Heart left ventricle (tissue), 13 donors: ENCODE results near the gene PPT2.

Experiments
- POLR2A ChIP-seq, 2 donors: fragments of 450-650 bp; IDR thresholded peaks; one replicate each; pipeline ENCODE4 v1.6.1; 2017; ENCODE audit warnings: antibody characterized with exemption in 2 of 2, mild to moderate bottlenecking in 2 of 2, moderate library complexity in 2 of 2
- TF ChIP-seq, protein P1 (sequence below), 12 donors: fragments of 200-600 bp; sonication (generic) in 4 of 12; IDR thresholded peaks; one replicate each; pipeline versions ENCODE4 v1.5.0 to v1.8.0; 2018 to 2022; ENCODE audit warnings: antibody characterized with exemption in 12 of 12, mild to moderate bottlenecking in 5 of 12
- donor health status: ischemic (EF 13 %, LVEDD 7.1; RV severe dilation, severe dysfunction).
- donor health status: DM: no; HTN: yes; CAD: no.
- donor health status: DM: no; HTN: no; CAD: no.
- donor health status: ischemic (EF 25% LVEDD 6.9; RV normal size, moderate dysfunction).
- donor health status: ischemic (EF 25% LVEDD 5.7; RV mildly dilated, moderate dysfunction).
- donor health status: ischemic (EF 35%, LVEDD 5.7; RV mildly dilated, moderate dysfunction).
- donor health status: nonischemic (EF 11% LVEDD 7.7; RV severe dilation, severe dysfunction).
- donor health status: DM: yes; HTN: yes; CAD: no.
- donor health status: PGD.
- donor health status: ischemic (EF 29% LVEDD 5.4; RV normal size, mild dysfunction).
- donor health status: nonischemic (EF 23%, LVEDD 6.1; RV moderate dilation, normal function).

DNA sequence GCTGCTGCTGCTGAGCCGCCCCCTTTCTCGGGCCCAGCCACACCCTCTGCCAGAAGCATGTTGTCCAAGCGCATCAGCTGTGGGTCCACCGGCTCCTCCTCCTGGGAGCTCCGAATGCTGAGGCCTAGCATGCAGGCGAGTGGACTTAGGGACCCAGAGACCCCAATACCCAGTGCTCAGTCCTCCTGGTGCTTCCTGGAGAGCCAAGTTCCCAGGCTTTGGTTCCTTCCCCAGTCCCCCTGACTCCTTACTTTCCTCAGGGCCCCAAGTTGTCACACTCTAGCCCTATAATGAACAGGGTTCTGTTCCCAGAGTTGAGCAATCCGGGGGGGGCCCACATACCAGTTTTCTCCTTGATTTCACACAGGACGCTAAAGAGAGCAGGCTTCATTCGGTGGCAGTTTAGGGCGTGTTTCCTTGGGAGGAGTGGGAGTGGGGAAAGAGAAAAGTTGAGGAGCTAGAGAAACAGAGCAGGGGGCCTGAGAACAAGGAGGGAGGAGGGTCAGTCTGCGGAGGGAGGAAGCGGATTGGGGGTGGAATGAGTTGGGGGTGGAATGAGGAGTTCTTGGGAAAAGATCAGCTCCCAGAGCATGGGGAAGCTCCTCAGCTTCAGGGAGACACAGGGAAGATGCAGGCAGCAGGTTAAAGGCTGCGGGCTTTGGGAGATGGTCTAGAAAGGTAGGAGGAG, 34.6 kb downstream of the PPT2 start:
- no peak for TF ChIP-seq POLR2A (IDR thresholded peaks at IDR 0.05)
- TF ChIP-seq, protein P1, sequence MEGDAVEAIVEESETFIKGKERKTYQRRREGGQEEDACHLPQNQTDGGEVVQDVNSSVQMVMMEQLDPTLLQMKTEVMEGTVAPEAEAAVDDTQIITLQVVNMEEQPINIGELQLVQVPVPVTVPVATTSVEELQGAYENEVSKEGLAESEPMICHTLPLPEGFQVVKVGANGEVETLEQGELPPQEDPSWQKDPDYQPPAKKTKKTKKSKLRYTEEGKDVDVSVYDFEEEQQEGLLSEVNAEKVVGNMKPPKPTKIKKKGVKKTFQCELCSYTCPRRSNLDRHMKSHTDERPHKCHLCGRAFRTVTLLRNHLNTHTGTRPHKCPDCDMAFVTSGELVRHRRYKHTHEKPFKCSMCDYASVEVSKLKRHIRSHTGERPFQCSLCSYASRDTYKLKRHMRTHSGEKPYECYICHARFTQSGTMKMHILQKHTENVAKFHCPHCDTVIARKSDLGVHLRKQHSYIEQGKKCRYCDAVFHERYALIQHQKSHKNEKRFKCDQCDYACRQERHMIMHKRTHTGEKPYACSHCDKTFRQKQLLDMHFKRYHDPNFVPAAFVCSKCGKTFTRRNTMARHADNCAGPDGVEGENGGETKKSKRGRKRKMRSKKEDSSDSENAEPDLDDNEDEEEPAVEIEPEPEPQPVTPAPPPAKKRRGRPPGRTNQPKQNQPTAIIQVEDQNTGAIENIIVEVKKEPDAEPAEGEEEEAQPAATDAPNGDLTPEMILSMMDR (IDR thresholded peaks at IDR 0.05) = no peak
